T-cell (primary cell): ENCODE results near the gene ARRDC3. TPM values are rescaled to one million over a fixed set of nuclear protein-coding genes. Genes with fewer than 3 reads are reported as not detected.

Experiments used
- ATAC-seq, 4 experiments: fragments of 200-7000 bp in 3 of 4; fragments of 150-1000 bp in 1 of 4; cut with Tn5 transposase; replicated peaks in 1 of 4; 1 replicate in 3 of 4; 2 replicates in 1 of 4; pipeline ENCODE4 v1.10.0; 2021; ENCODE audit warnings: moderate library complexity in 3 of 4, mild to moderate bottlenecking in 2 of 4, moderate number of reproducible peaks in 1 of 4
- CTCF ChIA-PET, 2 donors: fragments of 300-600 bp; sonication (Branson Sonifier 250); formaldehyde crosslinking; loops; one replicate each; lab custom pipeline; 2022; ENCODE audit warnings: antibody characterized with exemption in 2 of 2; lab: Charles Lee
- POLR2A ChIA-PET, 2 donors: fragments of 300-600 bp; sonication (Branson Sonifier 250); formaldehyde crosslinking; loops; one replicate each; lab custom pipeline; 2022; ENCODE audit warnings: antibody characterized with exemption in 2 of 2; lab: Charles Lee
- DNase-seq, 35 experiments: peaks; one replicate each; pipeline versions ENCODE4 v3.0.0 to v3.0.0-alpha.2; 2013 to 2023
- H3K27ac ChIP-seq: one replicate; pipeline ENCODE4 v1.5.1; 2013; ENCODE audit warnings: low read length
- H3K27me3 ChIP-seq, 2 experiments: replicated peaks in 1 of 2; 1 replicate in 1 of 2; 2 replicates in 1 of 2; pipeline versions ENCODE4 v1.6.1 to v1.7.0; 2013; ENCODE audit warnings: low read length in 1 of 2, mixed read lengths in 1 of 2; ENCODE audit not compliant: control insufficient read depth in 2 of 2, insufficient read depth in 2 of 2; ENCODE audit errors: extremely low read depth in 1 of 2
- H3K36me3 ChIP-seq, 2 donors: 1 replicate in 1 of 2; 2 replicates in 1 of 2; pipeline versions ENCODE4 v1.6.1 to v1.7.0; 2013; ENCODE audit warnings: low read length in 1 of 2; ENCODE audit not compliant: control insufficient read depth in 2 of 2, insufficient read depth in 1 of 2; ENCODE audit errors: extremely low read depth in 1 of 2
- H3K4me1 ChIP-seq, 2 experiments: 1 replicate in 1 of 2; 2 replicates in 1 of 2; pipeline versions ENCODE4 v1.6.1 to v1.7.0; 2013; ENCODE audit warnings: low read length in 2 of 2, mixed read lengths in 1 of 2; ENCODE audit not compliant: insufficient read depth in 2 of 2, control insufficient read depth in 1 of 2; ENCODE audit errors: extremely low read depth in 1 of 2
- H3K4me3 ChIP-seq, 2 donors: 1 replicate in 1 of 2; 2 replicates in 1 of 2; pipeline versions ENCODE4 v1.5.1 to v1.7.0; 2013; ENCODE audit warnings: mild to moderate bottlenecking in 2 of 2, low read length in 1 of 2, moderate library complexity in 1 of 2; ENCODE audit not compliant: control insufficient read depth in 1 of 2; ENCODE audit errors: extremely low read depth in 1 of 2
- H3K9me3 ChIP-seq: 2 replicates; pipeline ENCODE4 v1.7.0; 2013
- H3K27ac Mint-ChIP-seq, 2 donors: one replicate each; pipeline ENCODE4 v1.8.0; 2020 to 2021; ENCODE audit warnings: mild to moderate bottlenecking in 2 of 2, mixed read lengths in 2 of 2
- H3K27me3 Mint-ChIP-seq, 2 donors: one replicate each; pipeline ENCODE4 v1.8.0; 2021 to 2022; ENCODE audit warnings: mixed read lengths in 2 of 2
- H3K36me3 Mint-ChIP-seq: one replicate; pipeline ENCODE4 v1.8.0; 2021; ENCODE audit warnings: mixed read lengths
- H3K4me1 Mint-ChIP-seq, 3 donors: one replicate each; pipeline ENCODE4 v1.8.0; 2020 to 2022; ENCODE audit warnings: mixed read lengths in 3 of 3, mild to moderate bottlenecking in 1 of 3
- H3K4me3 Mint-ChIP-seq, 3 donors: one replicate each; pipeline ENCODE4 v1.8.0; 2020 to 2022; ENCODE audit warnings: mild to moderate bottlenecking in 3 of 3, mixed read lengths in 3 of 3, moderate library complexity in 3 of 3
- H3K9me3 Mint-ChIP-seq, 3 donors: one replicate each; pipeline ENCODE4 v1.8.0; 2020 to 2022; ENCODE audit warnings: mixed read lengths in 3 of 3
- WGBS: methylation state at CpG from one replicate; pipeline ENCODE4 v1.1.5; 2013; ENCODE audit warnings: missing lambda C conversion rate; ENCODE audit not compliant: insufficient coverage; 5-methylcytosine and 5-hydroxymethylcytosine counted together
- total RNA-seq, 35 experiments: library from RNA in 6 of 35; stranded (reverse) in 6 of 35; fragments of 120-200 nt in 1 of 35; gene quantifications; one replicate each; pipeline versions ENCODE4 v1.2.1 to v1.2.4 and lab custom pipeline; 2013 to 2026

Gene ARRDC3
- total RNA-seq, 5 donors from 2014 or later (not counting 1 experiment from before 2014, with no cell fraction given): 107 to 219 (median 127) TPM

- H3K4me3 ChIP-seq: no peak overlapping the region
- Mint-ChIP-seq H3K9me3 (no peaks in the 10 kb centered on the region), H3K36me3 (no peaks in the 10 kb centered on the region), H3K27ac (no peak overlapping the region), H3K4me1 (peaks cover 13 to 21% (median 16%) of the 10 kb centered on the region in 3 donors), H3K27me3 (no peaks in the 10 kb centered on the region), H3K4me3 (no peak overlapping the region)
- no peak overlapping the region for H3K27ac ChIP-seq
- ATAC-seq: peak in 2 of 4 experiments; percentile 34 to 37
- no peaks in the 10 kb centered on the region for H3K27me3 ChIP-seq
- H3K36me3 ChIP-seq: no peaks in the 10 kb centered on the region
- H3K4me1 ChIP-seq: peaks cover 0 to 2% of the 10 kb centered on the region in 2 experiments
- no peaks in the 10 kb centered on the region for H3K9me3 ChIP-seq
- CTCF ChIA-PET: interaction anchor here (0.6 to 5.2 kb wide), 66 partner anchors 9 to 1154 kb away, joined by 3 to 75 read pairs (median 4); partner anchors contain the start of gene ARRDC3 (in 1 of the 2)
- peak; percentile 33 to 84 (median 64) for DNase-seq
- no CpG with 5 or more reads among the region's 9 CpGs for WGBS
- POLR2A ChIA-PET: interaction anchor here in 1 of 2 donors (0.5 to 1.4 kb wide), 7 partner anchors 35 to 554 kb away, joined by 3 to 8 read pairs (median 3); partner anchors contain the start of gene ARRDC3
Observed at GRCh38 chr5:91419571-91420537, 36.7 kb upstream of the ARRDC3 start.

- H3K4me3 Mint-ChIP-seq: no peak overlapping the region
- H3K9me3 Mint-ChIP-seq: no peaks in the 10 kb centered on the region
Observed at GRCh38 chr5:91419136-91419535, 36.0 kb upstream of the ARRDC3 start.

GRCh38 chr5:91418158-91418557 lies 35.0 kb upstream of the ARRDC3 start:
- CTCF ChIA-PET: interaction anchor here (0.6 to 5.2 kb wide), 16 partner anchors 7 to 636 kb away, joined by 3 to 75 read pairs (median 4); partner anchors contain the start of gene ARRDC3 (in 1 of the 2)
- no peak overlapping the region for H3K4me3 ChIP-seq
- no peaks in the 10 kb centered on the region for H3K9me3 ChIP-seq
- no peaks in the 10 kb centered on the region for H3K9me3 Mint-ChIP-seq
- DNase-seq (no peak), ATAC-seq (no peak)
- H3K4me1 Mint-ChIP-seq: peaks cover 13 to 21% (median 16%) of the 10 kb centered on the region in 3 donors
- POLR2A ChIA-PET: interaction anchor here in 1 of 2 donors (0.7 to 1.0 kb wide), 2 partner anchors 35 to 201 kb away, joined by 3 to 6 read pairs; partner anchors contain the start of gene ARRDC3
- H3K4me1 ChIP-seq: peaks cover 0 to 2% of the 10 kb centered on the region in 2 experiments
- no peaks in the 10 kb centered on the region for H3K36me3 ChIP-seq
- H3K27me3 ChIP-seq: no peaks in the 10 kb centered on the region
- no peaks in the 10 kb centered on the region for H3K27me3 Mint-ChIP-seq
- H3K4me3 Mint-ChIP-seq: no peak overlapping the region
- H3K27ac ChIP-seq: no peak overlapping the region
- no peak overlapping the region for H3K27ac Mint-ChIP-seq
- H3K36me3 Mint-ChIP-seq: no peaks in the 10 kb centered on the region

More at GRCh38 chr5:91419136-91419535, 36.0 kb upstream of the ARRDC3 start:
- Mint-ChIP-seq H3K36me3 (no peaks in the 10 kb centered on the region), H3K4me1 (peaks cover 13 to 21% (median 16%) of the 10 kb centered on the region in 3 donors), H3K27ac (no peak overlapping the region), H3K27me3 (no peaks in the 10 kb centered on the region)
- ChIA-PET CTCF (interaction anchor here (0.5 to 5.2 kb wide), 59 partner anchors 8 to 1154 kb away, joined by 3 to 75 read pairs (median 5); partner anchors contain the start of gene ARRDC3 (in 1 of the 2)), POLR2A (interaction anchor here in 1 of 2 donors (0.5 to 1.4 kb wide), 5 partner anchors 36 to 553 kb away, joined by 3 to 8 read pairs (median 3); partner anchors contain the start of gene ARRDC3)
- Histone ChIP-seq H3K27ac (no peak overlapping the region), H3K36me3 (no peaks in the 10 kb centered on the region), H3K27me3 (no peaks in the 10 kb centered on the region), H3K4me1 (peaks cover 0 to 2% of the 10 kb centered on the region in 2 experiments), H3K9me3 (no peaks in the 10 kb centered on the region), H3K4me3 (no peak overlapping the region)
- ATAC-seq (no peak), DNase-seq (no peak)
- WGBS: no CpG with 5 or more reads among the region's 1 CpG

GRCh38 chr5:91417219-91417618 lies 34.1 kb upstream of the ARRDC3 start:
- Mint-ChIP-seq H3K4me3 (no peak overlapping the region), H3K27me3 (no peaks in the 10 kb centered on the region), H3K36me3 (no peaks in the 10 kb centered on the region), H3K9me3 (no peaks in the 10 kb centered on the region), H3K27ac (no peak overlapping the region), H3K4me1 (peaks cover 13 to 18% (median 13%) of the 10 kb centered on the region in 3 donors)
- POLR2A ChIA-PET: interaction anchor here in 1 of 2 donors (0.7 kb wide), 1 partner anchor 200 kb away, joined by 6 read pairs; no protein-coding TSS in a partner anchor
- CTCF ChIA-PET: interaction anchor here (0.6 to 5.2 kb wide), 15 partner anchors 14 to 635 kb away, joined by 3 to 75 read pairs (median 3); partner anchors contain the start of gene ARRDC3 (in 1 of the 2)
- DNase-seq (no peak), ATAC-seq (no peak)
- no peaks in the 10 kb centered on the region for H3K27me3 ChIP-seq
- no peaks in the 10 kb centered on the region for H3K9me3 ChIP-seq
- no peak overlapping the region for H3K27ac ChIP-seq
- no peak overlapping the region for H3K4me3 ChIP-seq
- WGBS: no CpG with 5 or more reads among the region's 3 CpGs
- no peaks in the 10 kb centered on the region for H3K36me3 ChIP-seq
- peaks cover 0 to 2% of the 10 kb centered on the region in 2 experiments for H3K4me1 ChIP-seq

GRCh38 chr5:91416491-91416890 lies 33.4 kb upstream of the ARRDC3 start:
- Histone ChIP-seq H3K4me1 (no peaks in the 10 kb centered on the region), H3K27ac (no peak overlapping the region), H3K27me3 (no peaks in the 10 kb centered on the region), H3K36me3 (no peaks in the 10 kb centered on the region), H3K9me3 (no peaks in the 10 kb centered on the region), H3K4me3 (no peak overlapping the region)
- no peak for ATAC-seq
- ChIA-PET CTCF (interaction anchor here (0.6 to 5.2 kb wide), 6 partner anchors 19 to 551 kb away, joined by 3 to 75 read pairs (median 3); partner anchors contain the start of gene ARRDC3 (in 1 of the 2)), POLR2A (no interaction called here)
- Mint-ChIP-seq H3K9me3 (no peaks in the 10 kb centered on the region), H3K36me3 (no peaks in the 10 kb centered on the region), H3K4me3 (no peak overlapping the region), H3K4me1 (peaks cover 8 to 11% (median 9%) of the 10 kb centered on the region in 3 donors), H3K27ac (no peak overlapping the region), H3K27me3 (no peaks in the 10 kb centered on the region)
- no peak for DNase-seq
- WGBS: no CpG with 5 or more reads among the region's 2 CpGs

- no peak overlapping the region for H3K4me3 Mint-ChIP-seq
- Histone ChIP-seq H3K36me3 (no peaks in the 10 kb centered on the region), H3K4me1 (no peaks in the 10 kb centered on the region), H3K27me3 (no peaks in the 10 kb centered on the region), H3K9me3 (no peaks in the 10 kb centered on the region), H3K4me3 (no peak overlapping the region), H3K27ac (no peak overlapping the region)
- no peak for DNase-seq
- no peak overlapping the region for H3K27ac Mint-ChIP-seq
- ChIA-PET POLR2A (no interaction called here), CTCF (interaction anchor here (0.7 to 2.1 kb wide), 4 partner anchors 10 to 257 kb away, joined by 3 to 9 read pairs (median 6); no protein-coding TSS in a partner anchor)
- ATAC-seq: no peak
- H3K4me1 Mint-ChIP-seq: no peaks in the 10 kb centered on the region
- no peaks in the 10 kb centered on the region for H3K36me3 Mint-ChIP-seq
- no CpG with 5 or more reads among the region's 1 CpG for WGBS
- no peaks in the 10 kb centered on the region for H3K27me3 Mint-ChIP-seq
- H3K9me3 Mint-ChIP-seq: no peaks in the 10 kb centered on the region
Observed at GRCh38 chr5:91409304-91409703, 26.2 kb upstream of the ARRDC3 start.
